ENCODE results near the gene RABL6. TPM values are rescaled to one million over a fixed set of nuclear protein-coding genes. Genes with fewer than 3 reads are reported as not detected.
A peak's percentile ranks its signal among the peaks of the same experiment; 100 is the strongest.
"Not testable (repeated sequence)": the region's sequence is repeated elsewhere in the genome, so short reads cannot be mapped to it uniquely, and the experiment has no call there.

Gene RABL6
- total RNA-seq, 6 experiments from 2014 or later: 77.8 to 87.7 (median 84.0) TPM

DNA sequence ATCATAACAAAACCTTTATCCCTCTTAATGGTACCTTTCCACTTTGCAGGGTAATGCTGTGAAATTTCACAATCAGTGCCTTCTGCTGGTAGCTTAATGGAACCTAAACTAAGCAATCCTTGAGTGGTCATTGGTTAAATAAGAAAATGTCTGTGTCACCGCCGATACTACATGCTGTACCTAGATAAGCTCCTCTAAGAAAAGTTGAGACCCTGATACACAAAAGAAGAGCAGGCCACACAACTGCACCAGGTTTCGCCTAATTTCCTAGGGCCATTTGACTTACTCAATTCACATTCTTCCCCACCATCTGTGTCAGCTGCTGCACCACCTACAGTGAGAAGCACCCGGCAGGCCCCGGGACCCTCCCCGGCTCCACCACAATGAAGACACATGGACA, 67.4 kb downstream of the RABL6 start:
- no peaks in the 10 kb centered on the region for H3K36me3 Mint-ChIP-seq (ENCODE audit: low read depth)
- peaks cover 11% of the 10 kb centered on the region for H3K27me3 Mint-ChIP-seq (ENCODE audit: insufficient read depth)
- no peak overlapping the region for H3K27ac Mint-ChIP-seq
- peaks cover 31% of the 10 kb centered on the region for H3K9me3 Mint-ChIP-seq
- H3K4me1 Mint-ChIP-seq (ENCODE audit: low read depth): no peaks in the 10 kb centered on the region
- no peak overlapping the region for H3K4me3 Mint-ChIP-seq
- no peak for DNase-seq
- TF ChIP-seq, protein P1, sequence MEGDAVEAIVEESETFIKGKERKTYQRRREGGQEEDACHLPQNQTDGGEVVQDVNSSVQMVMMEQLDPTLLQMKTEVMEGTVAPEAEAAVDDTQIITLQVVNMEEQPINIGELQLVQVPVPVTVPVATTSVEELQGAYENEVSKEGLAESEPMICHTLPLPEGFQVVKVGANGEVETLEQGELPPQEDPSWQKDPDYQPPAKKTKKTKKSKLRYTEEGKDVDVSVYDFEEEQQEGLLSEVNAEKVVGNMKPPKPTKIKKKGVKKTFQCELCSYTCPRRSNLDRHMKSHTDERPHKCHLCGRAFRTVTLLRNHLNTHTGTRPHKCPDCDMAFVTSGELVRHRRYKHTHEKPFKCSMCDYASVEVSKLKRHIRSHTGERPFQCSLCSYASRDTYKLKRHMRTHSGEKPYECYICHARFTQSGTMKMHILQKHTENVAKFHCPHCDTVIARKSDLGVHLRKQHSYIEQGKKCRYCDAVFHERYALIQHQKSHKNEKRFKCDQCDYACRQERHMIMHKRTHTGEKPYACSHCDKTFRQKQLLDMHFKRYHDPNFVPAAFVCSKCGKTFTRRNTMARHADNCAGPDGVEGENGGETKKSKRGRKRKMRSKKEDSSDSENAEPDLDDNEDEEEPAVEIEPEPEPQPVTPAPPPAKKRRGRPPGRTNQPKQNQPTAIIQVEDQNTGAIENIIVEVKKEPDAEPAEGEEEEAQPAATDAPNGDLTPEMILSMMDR (IDR thresholded peaks at IDR 0.05): no peak

DNA sequence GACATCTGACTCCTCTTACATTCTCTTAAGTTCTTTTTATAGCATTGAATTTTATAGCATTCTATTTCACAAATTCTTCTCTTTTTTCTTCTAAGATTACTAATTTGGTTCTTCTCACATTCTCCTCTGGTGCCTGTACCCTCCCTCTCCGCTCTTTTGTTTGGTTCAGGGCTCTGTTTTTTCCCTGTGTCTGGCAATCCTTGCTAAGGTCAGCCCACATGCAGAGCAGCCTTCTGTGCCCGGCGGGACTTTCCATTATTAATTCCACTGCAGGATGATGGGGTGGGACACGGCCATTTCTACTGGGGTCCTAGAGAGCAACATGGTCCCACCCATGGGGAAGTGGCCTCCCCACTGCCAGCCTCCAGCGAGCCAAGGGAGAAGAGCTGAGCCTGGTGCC, 68.7 kb downstream of the RABL6 start:
- Mint-ChIP-seq H3K9me3 (peaks cover 23% of the 10 kb centered on the region), H3K4me1 (ENCODE audit: low read depth) (0 out of 2 replicates have a peak, but pooled peaks cover 1% of the 10 kb centered on the region), H3K36me3 (ENCODE audit: low read depth) (no peaks in the 10 kb centered on the region), H3K4me3 (no peak overlapping the region), H3K27me3 (ENCODE audit: insufficient read depth) (peaks cover 11% of the 10 kb centered on the region), H3K27ac (no peak overlapping the region)
- TF ChIP-seq, protein P1 (IDR thresholded peaks at IDR 0.05): no peak
- DNase-seq: no peak

GRCh38 chr9:136880651-136881050, 72.9 kb downstream of the RABL6 start:
- no peak for DNase-seq
- Mint-ChIP-seq H3K27me3 (ENCODE audit: insufficient read depth) (peaks cover 14% of the 10 kb centered on the region), H3K9me3 (no peaks in the 10 kb centered on the region), H3K4me1 (ENCODE audit: low read depth) (peaks cover 15% of the 10 kb centered on the region), H3K36me3 (ENCODE audit: low read depth) (no peaks in the 10 kb centered on the region), H3K27ac (no peak overlapping the region), H3K4me3 (no peak overlapping the region)
- TF ChIP-seq, protein P1 (IDR thresholded peaks at IDR 0.05): no peak

GRCh38 chr9:136881691-136882108, 74.0 kb downstream of the RABL6 start:
- Mint-ChIP-seq H3K27me3 (ENCODE audit: insufficient read depth) (peaks cover 11% of the 10 kb centered on the region), H3K36me3 (ENCODE audit: low read depth) (no peaks in the 10 kb centered on the region), H3K9me3 (no peaks in the 10 kb centered on the region), H3K27ac (peak overlapping the region; percentile 54), H3K4me1 (ENCODE audit: low read depth) (peaks cover 15% of the 10 kb centered on the region), H3K4me3 (peak overlapping the region; percentile 30; the same call in 1 of the 2 replicates)
- TF ChIP-seq, protein P1 (IDR thresholded peaks at IDR 0.05): no peak
- no peak for DNase-seq

- peak; percentile 54 for DNase-seq
- TF ChIP-seq, protein P1 (IDR thresholded peaks at IDR 0.05): no peak; the same call in 1 of the 2 replicates
- Mint-ChIP-seq H3K36me3 (ENCODE audit: low read depth) (no peaks in the 10 kb centered on the region), H3K9me3 (no peaks in the 10 kb centered on the region), H3K27ac (peak overlapping the region; percentile 54), H3K27me3 (ENCODE audit: insufficient read depth) (peaks cover 6% of the 10 kb centered on the region), H3K4me3 (peak overlapping the region; percentile 60), H3K4me1 (ENCODE audit: low read depth) (peaks cover 19% of the 10 kb centered on the region)
These were observed 74.6 kb downstream of the RABL6 start for GRCh38 chr9:136882109-136882946.

GRCh38 chr9:136882947-136883283, 75.2 kb downstream of the RABL6 start:
- not testable (repeated sequence) for DNase-seq; H3K9me3 Mint-ChIP-seq; H3K36me3 Mint-ChIP-seq (ENCODE audit: low read depth); H3K27ac Mint-ChIP-seq; H3K27me3 Mint-ChIP-seq (ENCODE audit: insufficient read depth)
- Mint-ChIP-seq H3K4me1 (ENCODE audit: low read depth) (peaks cover 24% of the 10 kb centered on the region), H3K4me3 (0 out of 2 replicates have a peak overlapping the region, but pooled peaks have one; percentile 60)

GRCh38 chr9:136883670-136884069, 75.9 kb downstream of the RABL6 start:
- peaks cover 24% of the 10 kb centered on the region for H3K4me1 Mint-ChIP-seq (ENCODE audit: low read depth)
- H3K36me3 Mint-ChIP-seq (ENCODE audit: low read depth); H3K27me3 Mint-ChIP-seq (ENCODE audit: insufficient read depth); DNase-seq; H3K9me3 Mint-ChIP-seq; H3K27ac Mint-ChIP-seq; H3K4me3 Mint-ChIP-seq: not testable (repeated sequence)
